AG08395 (cell line): ENCODE data around the gene MBNL2.

Source experiments
- DNase-seq: peaks from one replicate; pipeline ENCODE4 v3.0.0; 2012; ENCODE audit warnings: mixed read lengths, low spot score

The MBNL2 gene

DNA sequence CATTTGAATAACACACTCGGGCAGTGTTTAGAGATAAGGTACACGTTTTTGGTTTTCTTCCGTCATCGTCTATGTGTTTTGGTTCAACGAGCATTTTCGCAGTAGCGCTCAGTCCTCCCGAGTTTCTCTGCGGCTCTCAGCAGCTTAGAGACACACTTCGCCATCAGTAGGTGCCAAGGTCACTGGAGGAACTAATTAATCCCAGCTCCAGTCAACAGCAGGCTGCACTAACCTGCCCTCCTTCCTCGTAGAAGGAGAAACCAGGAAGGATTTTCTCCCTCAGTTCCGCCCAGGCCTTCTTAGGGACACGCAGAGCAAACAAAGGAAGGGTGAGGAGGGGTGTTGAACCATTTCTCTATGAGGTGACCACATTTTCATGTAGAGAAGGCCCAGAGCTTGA lies 12.6 kb downstream of the MBNL2 start:
- DNase-seq: no peak

DNA sequence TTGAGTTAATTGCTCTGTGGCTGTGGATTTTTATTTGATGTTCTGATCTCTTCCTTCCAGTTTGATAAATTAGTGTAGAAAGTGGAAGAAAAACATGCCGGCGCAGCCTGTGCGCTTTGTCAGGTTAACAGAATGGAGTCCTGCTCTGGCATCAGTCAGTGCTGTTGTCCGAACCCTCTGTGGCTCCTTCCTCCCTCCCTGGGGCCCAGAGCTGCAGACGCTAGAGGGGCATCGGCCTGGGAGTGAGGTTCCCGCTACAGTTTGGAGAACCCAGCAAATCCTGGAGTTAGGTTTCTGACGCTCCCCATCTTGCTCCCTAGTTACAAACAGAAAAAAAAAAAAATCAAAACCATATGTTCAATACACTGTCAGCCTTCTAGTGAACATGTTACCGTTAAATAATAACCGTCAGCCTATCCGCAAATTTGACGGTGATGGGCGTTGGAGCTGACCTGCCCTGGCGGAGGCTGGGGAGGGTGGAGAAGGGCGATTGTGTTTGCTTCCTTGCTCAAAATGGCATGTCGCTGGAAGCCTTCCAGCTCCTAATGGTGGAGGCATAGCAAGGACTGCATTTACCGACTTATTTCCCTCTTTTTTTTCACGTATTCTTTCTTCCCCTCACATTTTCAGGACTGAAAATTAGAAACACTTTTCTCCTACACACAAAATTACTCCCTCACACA lies 13.6 kb downstream of the MBNL2 start:
- DNase-seq: no peak

DNA sequence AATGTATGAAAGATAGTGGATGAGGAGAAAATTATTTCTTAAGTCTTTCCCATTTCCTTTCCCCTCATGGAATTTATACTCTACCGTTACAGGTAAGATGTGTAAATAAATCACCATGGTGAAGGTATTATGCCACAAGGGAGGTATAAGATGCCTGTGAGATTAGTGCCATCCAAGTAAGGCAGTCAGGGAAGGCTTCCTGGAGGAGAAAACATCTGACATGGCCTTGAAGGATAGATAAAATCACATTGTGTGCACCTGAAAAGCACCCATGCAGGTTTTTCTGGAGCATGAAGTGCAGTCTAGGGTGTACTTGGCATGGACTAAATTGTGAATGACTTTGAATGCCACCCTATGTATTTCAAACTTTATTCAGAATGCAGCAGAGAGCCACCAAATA lies 15.3 kb downstream of the MBNL2 start:
- DNase-seq: no peak

DNA sequence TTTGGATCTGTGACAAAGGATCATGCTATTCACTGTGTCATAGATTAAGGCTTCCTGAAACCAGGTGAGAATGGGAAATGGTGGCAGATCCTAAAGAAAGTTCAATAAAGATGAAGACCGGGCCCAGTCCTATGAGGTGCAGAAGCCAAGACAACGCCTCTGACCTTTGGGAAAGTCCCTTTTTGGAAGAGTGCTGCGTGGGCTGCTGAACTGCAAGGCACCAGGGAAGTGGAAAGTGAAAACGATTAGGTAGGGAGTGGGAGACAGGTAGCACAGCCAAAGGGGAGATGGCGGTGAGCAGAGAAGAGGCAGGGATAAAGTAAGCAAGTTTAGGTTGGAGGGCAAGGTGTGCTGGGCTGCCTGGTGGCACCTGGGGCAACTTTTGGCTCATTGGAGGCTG lies 16.3 kb downstream of the MBNL2 start:
- no peak for DNase-seq

GRCh38 chr13:97238883-97239282 lies 16.8 kb downstream of the MBNL2 start:
- no peak for DNase-seq

DNA sequence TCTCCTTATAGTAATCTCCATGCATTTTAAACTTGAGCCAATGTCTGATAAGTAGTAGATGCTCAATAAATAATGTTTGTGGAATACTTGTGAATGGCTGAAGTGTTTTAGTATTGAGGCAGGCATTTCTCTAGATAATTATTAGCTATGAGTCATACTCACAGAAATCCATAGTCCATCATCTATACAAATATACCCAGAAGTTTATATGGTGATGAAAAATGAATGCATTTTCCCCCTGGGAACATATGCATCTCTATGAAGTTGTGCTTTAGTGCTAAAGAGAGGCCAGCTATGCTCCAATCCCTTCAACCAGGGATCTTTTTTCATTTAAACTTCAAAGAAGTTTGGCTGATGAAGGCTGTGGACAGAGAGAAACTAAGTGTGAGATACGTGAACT lies 17.2 kb downstream of the MBNL2 start:
- DNase-seq: no peak

GRCh38 chr13:97239943-97240787 lies 18.0 kb downstream of the MBNL2 start:
- DNase-seq: no peak

DNA sequence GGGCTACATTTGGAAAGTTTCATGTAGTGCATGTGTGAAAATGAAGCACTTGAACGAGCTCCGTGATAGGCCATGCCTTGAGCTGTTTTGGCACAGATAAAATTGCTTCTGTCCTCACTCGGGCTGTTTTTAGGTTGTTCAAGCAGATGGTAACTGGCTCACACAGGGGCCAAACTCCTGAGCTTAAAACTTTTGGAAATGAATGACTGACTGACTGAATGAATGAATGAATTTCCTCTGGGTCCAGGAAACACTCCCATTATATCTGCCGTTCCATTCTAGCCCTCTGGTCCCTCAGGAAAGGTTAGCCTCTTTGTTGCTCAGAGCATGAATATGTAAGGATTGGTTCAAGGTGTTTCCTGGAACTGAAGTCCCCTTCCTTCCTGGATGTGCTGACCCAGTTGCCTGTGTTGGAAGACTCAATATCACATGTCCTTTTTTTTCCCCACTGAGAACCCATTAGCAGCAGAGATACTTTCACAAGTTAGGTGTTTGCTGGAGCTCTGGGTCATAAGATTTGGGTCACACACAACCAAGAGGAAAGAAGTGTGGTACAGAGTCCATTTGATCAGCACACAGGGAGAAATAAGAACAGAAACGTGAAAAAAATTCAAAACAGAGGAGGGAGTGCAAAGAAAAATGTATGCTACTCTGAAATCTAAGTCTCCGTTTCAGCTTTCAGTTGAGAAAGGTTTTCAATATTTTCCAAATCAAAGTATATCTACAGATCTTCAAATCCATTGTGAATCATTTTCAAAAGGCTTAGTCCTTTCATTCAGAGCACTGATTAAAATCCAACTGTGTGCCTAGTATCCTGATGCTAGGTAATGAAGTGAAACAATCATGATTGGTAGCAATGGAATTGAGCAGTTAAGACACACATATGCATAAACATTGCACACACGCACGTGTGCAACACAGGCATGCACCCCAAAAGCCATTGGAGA lies 18.9 kb downstream of the MBNL2 start:
- no peak for DNase-seq

GRCh38 chr13:97241761-97242160 lies 19.6 kb downstream of the MBNL2 start:
- no peak for DNase-seq

GRCh38 chr13:97242755-97243497 lies 20.8 kb downstream of the MBNL2 start:
- DNase-seq: no peak

DNA sequence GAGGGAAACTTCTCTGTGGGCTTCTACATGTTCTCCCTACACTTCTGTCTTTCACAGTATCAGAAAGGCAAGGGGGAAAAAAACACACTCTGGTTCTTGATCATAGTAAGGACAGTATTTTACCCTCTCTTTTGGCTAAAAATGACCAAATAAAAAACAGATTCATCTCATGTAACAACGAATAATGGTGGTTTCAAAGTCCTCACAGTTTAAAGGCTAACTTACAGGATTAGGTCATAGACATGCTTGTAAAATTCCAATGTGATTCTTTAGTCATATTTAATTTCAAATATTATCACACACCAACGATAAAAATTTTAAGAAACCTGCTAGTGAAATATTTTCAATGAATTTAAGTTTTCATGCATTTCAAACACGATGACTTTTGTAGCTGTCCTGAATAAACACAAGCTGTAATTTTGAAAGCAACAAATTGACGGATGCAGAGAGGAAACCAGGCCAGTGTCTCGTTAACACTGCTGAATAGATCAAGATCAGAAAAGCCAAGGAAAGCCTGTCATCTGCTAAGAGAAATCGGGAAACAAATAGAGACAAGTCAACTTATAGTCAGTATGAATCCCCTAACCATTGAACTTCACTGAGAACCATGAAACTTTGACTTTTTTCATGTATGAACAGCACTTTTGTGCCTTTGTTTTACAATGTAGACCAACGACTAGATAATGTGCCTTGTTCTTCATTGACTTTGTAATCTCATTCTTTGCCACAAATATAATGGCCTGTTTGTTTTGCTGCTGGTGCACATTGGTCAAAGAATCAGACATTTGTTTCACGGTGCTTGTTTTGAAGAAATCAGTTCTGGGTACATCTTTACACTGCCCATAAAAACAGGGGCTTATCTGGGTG lies 22.0 kb downstream of the MBNL2 start:
- no peak for DNase-seq

GRCh38 chr13:97245011-97245410 lies 22.9 kb downstream of the MBNL2 start:
- no peak for DNase-seq

DNA sequence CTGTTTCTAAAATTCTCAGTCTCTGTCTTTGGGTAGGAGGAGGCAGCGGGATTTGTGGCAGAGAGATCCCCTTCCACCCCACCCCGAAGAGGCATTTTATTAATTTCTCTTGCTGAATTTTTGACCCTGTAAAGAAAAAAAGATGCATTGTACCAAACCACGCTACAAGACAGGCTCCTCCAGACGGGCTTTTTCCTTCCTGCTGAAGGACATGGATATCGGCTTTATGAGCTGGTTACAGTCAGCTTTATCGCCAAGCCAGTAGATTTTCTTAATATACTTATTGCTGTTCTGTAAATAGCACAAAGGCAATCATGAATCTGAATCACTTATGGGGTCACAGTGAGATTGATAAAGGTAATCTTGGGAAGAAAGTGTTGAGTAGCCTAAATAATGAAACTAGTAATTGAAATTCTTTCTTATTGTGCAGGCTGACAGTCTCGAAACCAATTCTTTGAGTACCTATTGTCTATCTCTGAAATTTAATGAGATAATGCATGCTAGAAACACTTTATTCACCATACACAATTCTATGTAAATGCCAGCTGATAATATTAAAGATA lies 24.5 kb downstream of the MBNL2 start:
- no peak for DNase-seq

- no peak for DNase-seq
Measured at GRCh38 chr13:97248243-97248642, 26.1 kb downstream of the MBNL2 start.

DNA sequence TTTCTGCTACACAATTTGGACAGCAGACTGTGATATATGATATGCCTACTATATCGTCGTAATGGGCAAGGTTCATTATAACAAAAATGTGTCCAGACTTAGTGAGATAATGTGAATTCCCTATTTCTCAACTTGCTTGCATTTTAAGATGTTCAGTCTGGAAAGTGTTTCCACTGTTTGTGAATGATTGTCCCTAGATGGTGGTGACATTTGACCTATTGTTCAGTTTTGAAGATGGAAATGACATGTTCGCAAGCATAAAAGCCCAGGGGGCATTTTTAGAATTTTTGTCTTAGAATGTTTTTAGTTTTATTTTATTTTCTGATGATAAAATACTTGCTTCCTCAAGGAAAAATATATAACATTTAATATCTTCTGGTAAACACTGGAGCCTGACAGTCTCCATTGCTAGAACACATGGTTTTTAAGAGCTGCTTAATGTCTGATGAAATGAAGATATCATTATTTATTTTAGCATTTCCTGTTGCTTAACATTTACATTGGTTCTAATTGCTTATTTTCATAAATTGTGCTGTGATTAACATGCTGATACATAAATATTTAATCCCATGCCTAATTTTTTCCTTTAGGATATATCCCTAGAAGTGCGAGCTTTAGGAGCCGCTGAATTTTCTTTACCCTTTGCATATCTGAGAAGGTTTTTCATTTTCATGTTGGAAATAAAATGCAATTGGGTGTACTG lies 27.1 kb downstream of the MBNL2 start:
- DNase-seq: no peak

DNA sequence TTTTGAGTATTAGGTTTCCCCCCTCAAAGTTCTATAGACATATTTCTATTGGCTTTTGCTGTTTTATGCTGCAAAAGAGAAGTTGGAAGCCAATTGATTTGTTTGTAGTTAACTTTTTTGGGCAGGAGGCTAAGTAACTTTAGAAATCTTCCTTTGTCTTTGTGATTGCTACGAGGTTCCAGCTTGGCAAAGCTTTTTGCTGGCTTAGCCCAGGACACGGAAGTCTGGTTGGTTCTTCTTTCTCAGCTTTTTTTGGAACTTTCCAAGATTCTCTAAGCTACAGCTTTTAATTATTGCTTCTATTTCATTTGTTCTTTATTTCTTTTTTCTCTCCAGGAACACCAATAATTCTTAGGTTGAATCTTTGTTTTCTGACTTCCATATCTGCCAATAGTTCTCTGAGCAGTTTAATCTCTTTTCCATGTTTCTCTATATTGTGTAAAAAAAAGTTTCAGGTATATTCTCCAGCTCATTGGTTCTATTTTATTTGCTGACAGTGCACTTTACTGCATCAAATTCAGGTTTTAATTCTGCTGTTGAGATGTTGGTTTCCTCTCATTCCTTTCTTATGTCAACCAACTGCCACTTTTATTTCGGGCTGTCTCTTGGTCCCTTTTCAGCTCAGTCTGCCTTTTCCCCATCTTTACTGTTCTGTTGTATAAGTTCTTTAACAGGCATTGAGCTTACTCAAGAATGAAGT lies 27.8 kb downstream of the MBNL2 start:
- DNase-seq: no peak

DNA sequence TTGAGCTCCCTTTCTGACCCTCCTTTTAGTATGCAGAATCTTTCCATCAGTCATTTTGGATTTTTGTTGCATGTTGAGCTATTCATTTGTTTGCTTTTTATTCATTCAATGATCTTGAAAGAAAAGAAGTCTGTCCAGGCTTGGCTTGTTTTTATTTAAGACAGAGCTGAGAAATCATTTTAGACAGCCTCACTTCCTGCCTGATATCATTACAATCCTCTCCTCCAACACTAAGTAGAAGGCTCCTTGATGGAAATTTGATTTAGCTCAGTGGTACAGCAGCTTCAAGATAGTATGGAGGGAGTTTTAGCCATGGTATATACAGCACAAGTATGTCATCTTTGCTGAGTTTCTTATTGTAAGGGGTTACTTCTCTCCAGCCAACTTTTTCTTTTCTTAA lies 28.4 kb downstream of the MBNL2 start:
- DNase-seq: no peak

DNA sequence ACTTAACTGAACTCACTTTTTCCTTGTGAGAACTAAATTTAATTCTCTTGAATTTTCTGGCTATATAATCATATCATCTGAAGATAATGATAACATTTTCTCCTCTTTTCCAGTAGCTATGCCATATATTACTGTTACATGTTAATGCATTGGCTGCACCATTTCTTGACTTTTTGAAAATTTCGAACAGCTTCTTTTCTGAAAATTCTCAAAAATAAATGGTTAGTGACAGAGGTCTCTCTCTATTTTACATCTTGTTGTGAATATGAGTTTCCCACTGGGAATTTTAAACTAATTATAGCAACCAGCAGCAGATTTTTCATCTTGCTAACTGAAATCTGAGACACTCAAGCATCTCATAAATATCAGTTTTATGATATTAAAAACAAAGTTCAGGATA lies 30.6 kb downstream of the MBNL2 start:
- no peak for DNase-seq

DNA sequence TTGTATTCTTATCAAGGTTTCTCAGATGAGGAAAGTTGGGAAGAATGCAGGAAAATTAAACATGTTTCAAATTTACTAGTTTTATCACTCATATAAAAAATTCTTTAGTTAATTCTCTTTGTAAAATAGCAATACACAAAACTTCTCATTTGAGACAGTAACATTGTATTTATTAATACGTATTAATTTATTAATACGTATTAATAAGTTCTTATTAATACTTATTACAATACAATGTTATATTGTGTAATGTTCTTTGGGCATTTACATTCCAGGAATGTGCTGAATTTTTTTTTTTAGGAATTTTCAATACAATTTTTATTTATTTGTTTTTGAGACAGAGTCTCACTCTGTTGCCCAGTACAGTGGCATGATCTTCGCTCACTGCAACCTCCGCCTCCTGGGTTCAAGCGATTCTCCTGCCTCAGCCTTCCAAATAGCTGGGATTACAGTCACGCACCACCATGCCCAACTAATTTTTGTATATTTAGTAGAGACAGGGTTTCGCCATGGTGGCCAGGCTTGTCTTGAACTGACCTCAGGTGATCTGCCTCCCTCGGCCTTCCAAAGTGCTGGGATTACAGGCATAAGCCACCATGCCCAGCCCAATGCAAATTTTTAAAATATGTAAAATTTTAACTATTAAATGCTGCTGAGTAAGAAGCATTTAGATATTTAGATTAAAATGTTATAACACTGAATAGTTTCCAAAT lies 31.6 kb downstream of the MBNL2 start:
- no peak for DNase-seq
